HEK293 (cell line): ENCODE results near the gene CEP350.
A peak's percentile ranks its signal among the peaks of the same experiment; 100 is the strongest.

Experiments used
- CTCF ChIA-PET: fragments of 350-600 bp; formaldehyde crosslinking; extraction: SDS; loops from one replicate; lab custom pipeline; 2021; ENCODE audit warnings: antibody characterized with exemption; lab: Yijun Ruan, JAX
- POLR2A ChIA-PET: fragments of 300-600 bp; formaldehyde crosslinking; extraction: SDS; loops from one replicate; lab custom pipeline; 2020; ENCODE audit warnings: antibody characterized with exemption, inconsistent platforms; lab: Yijun Ruan, JAX
- H3K27ac ChIP-seq: fragments of 200-500 bp; sonication (Bioruptor generic); 2 replicates; pipeline ENCODE4 v1.5.1; 2014; ENCODE audit warnings: low read depth, low read length, control low read depth, inconsistent platforms; ENCODE audit errors: extremely low read depth
- H3K36me3 ChIP-seq, 2 experiments: fragments of 200-500 bp in 1 of 2; sonication (Bioruptor generic) in 1 of 2; 1 replicate in 1 of 2; 2 replicates in 1 of 2; pipeline ENCODE4 v1.5.1; 2014 to 2017; ENCODE audit warnings: inconsistent platforms in 2 of 2, low read length in 2 of 2; ENCODE audit not compliant: control insufficient read depth in 2 of 2, insufficient read depth in 1 of 2
- H3K4me1 ChIP-seq: fragments of 200-500 bp; sonication (Bioruptor generic); 2 replicates; pipeline ENCODE4 v1.5.1; 2014; ENCODE audit warnings: mild to moderate bottlenecking, low read length, inconsistent platforms; ENCODE audit not compliant: control insufficient read depth, insufficient read depth
- H3K4me3 ChIP-seq: 2 replicates; pipeline ENCODE4 v1.5.1; 2011; ENCODE audit warnings: low read depth, mild to moderate bottlenecking, control low read depth, low read length, moderate library complexity
- H3K9me3 ChIP-seq: fragments of 200-500 bp; sonication (Bioruptor generic); 2 replicates; pipeline ENCODE4 v1.5.1; 2014; ENCODE audit warnings: low read depth, low read length, inconsistent platforms; ENCODE audit not compliant: control insufficient read depth, insufficient read depth
- CTCF ChIP-seq: fragments of 450-650 bp; formaldehyde crosslinking; IDR thresholded peaks from 2 replicates; pipeline ENCODE4 v1.5.1; 2016; ENCODE audit warnings: missing biosample characterization, missing genetic modification characterization
- HIC1 ChIP-seq: fragments of 450-650 bp; formaldehyde crosslinking; IDR thresholded peaks from 2 replicates; pipeline ENCODE4 v1.5.1; 2016; ENCODE audit warnings: missing biosample characterization, missing genetic modification characterization
- KLF1 ChIP-seq: fragments of 450-650 bp; formaldehyde crosslinking; IDR thresholded peaks from 2 replicates; pipeline ENCODE4 v1.5.1; 2016; ENCODE audit warnings: missing biosample characterization, missing genetic modification characterization
- SCRT1 ChIP-seq: fragments of 450-650 bp; formaldehyde crosslinking; IDR thresholded peaks from 2 replicates; pipeline ENCODE4 v1.5.1; 2016; ENCODE audit warnings: missing biosample characterization, missing genetic modification characterization, borderline replicate concordance
- SCRT2 ChIP-seq: fragments of 450-650 bp; formaldehyde crosslinking; IDR thresholded peaks from 2 replicates; pipeline ENCODE4 v1.5.1; 2016; ENCODE audit warnings: missing biosample characterization, missing genetic modification characterization
- TCF7L2 ChIP-seq: IDR thresholded peaks from 2 replicates; pipeline ENCODE4 v1.6.1; 2011; ENCODE audit warnings: low read depth, mild to moderate bottlenecking, inconsistent platforms, low read length, moderate library complexity, borderline replicate concordance
- TRIM28 ChIP-seq: IDR thresholded peaks from 2 replicates; pipeline ENCODE4 v1.6.1; 2011; ENCODE audit warnings: low read length, control low read depth, borderline replicate concordance
- WT1 ChIP-seq: fragments of 450-650 bp; formaldehyde crosslinking; IDR thresholded peaks from 2 replicates; pipeline ENCODE4 v1.5.1; 2016; ENCODE audit warnings: missing biosample characterization, missing genetic modification characterization
- ZNF335 ChIP-seq: fragments of 450-650 bp; formaldehyde crosslinking; conservative IDR thresholded peaks from 2 replicates; pipeline ENCODE4 v1.5.1; 2016; ENCODE audit warnings: missing biosample characterization, missing genetic modification characterization
- ZNF362 ChIP-seq: fragments of 450-650 bp; formaldehyde crosslinking; IDR thresholded peaks from 2 replicates; pipeline ENCODE4 v1.5.1; 2016; ENCODE audit warnings: missing biosample characterization, missing genetic modification characterization
- ZNF394 ChIP-seq: fragments of 450-650 bp; formaldehyde crosslinking; IDR thresholded peaks from 2 replicates; pipeline ENCODE4 v1.5.1; 2016; ENCODE audit warnings: missing biosample characterization, missing genetic modification characterization, mild to moderate bottlenecking, moderate library complexity, borderline replicate concordance
- ZNF416 ChIP-seq: fragments of 450-650 bp; formaldehyde crosslinking; IDR thresholded peaks from 2 replicates; pipeline ENCODE4 v1.5.1; 2016; ENCODE audit warnings: missing biosample characterization, missing genetic modification characterization
- ZNF596 ChIP-seq: fragments of 450-650 bp; IDR thresholded peaks from 2 replicates; pipeline ENCODE4 v1.5.0; 2018; ENCODE audit warnings: missing biosample characterization, mild to moderate bottlenecking, missing genetic modification characterization, moderate library complexity
- ZNF639 ChIP-seq: fragments of 450-650 bp; formaldehyde crosslinking; IDR thresholded peaks from 2 replicates; pipeline ENCODE4 v1.5.1; 2016; ENCODE audit warnings: missing biosample characterization, missing genetic modification characterization
- ZNF837 ChIP-seq: fragments of 450-650 bp; formaldehyde crosslinking; IDR thresholded peaks from 2 replicates; pipeline ENCODE4 v1.5.1; 2016; ENCODE audit warnings: missing biosample characterization, missing genetic modification characterization
- TF ChIP-seq, protein P1 (sequence below): fragments of 450-650 bp; formaldehyde crosslinking; IDR thresholded peaks from 2 replicates; pipeline ENCODE4 v1.5.1; 2016; ENCODE audit warnings: missing biosample characterization, missing genetic modification characterization
- TF ChIP-seq, protein P2 (sequence below): fragments of 450-650 bp; formaldehyde crosslinking; IDR thresholded peaks from 2 replicates; pipeline ENCODE4 v1.5.1; 2016; ENCODE audit warnings: missing biosample characterization, missing genetic modification characterization

CEP350 gene

DNA sequence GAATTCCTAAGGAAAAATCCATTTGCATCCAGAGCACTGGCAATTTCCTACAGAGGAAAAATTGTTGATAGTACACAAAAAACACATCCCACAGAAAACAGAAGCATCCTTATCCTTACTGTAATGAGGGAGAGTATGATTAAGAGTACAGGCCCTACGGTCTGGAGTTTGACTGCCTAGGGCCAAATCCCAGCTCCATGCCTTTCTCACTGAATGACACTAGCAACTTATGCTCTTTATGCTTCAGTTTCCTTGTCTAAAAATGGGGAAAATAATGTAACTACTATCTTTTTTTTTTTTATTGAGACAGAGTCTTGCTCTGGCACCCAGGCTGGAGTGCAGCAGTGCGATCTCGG, 27.8 kb upstream of the CEP350 start:
- TF ChIP-seq SCRT2 (tag by site-specific recombination) (peak; percentile 5; the same call in 1 of the 2 replicates), ZNF639 (tag by site-specific recombination) (0 out of 2 replicates have a peak, but pooled peaks have one; percentile 2), ZNF596 (tag by site-specific recombination) (no peak), ZNF394 (tag by site-specific recombination) (peak; percentile 9; the same call in 1 of the 2 replicates)
- ChIA-PET POLR2A (no interaction called here), CTCF (interaction anchor here (0.9 kb wide), 1 partner anchor 9 kb away, joined by 3 read pairs; no protein-coding TSS in a partner anchor)
- Histone ChIP-seq H3K9me3 (no peaks in the 10 kb centered on the region), H3K4me3 (no peak overlapping the region), H3K36me3 (no peaks in the 10 kb centered on the region), H3K4me1 (peaks cover 23% of the 10 kb centered on the region), H3K27ac (0 out of 2 replicates have a peak overlapping the region, but pooled peaks have one; percentile 7)

GRCh38 chr1:179929955-179930798, 24.4 kb upstream of the CEP350 start:
- no peaks in the 10 kb centered on the region for H3K9me3 ChIP-seq
- H3K4me3 ChIP-seq, result no peak overlapping the region
- ChIA-PET CTCF (interaction anchor here (0.6 to 1.0 kb wide), 2 partner anchors 18 to 486 kb away, joined by 3 to 4 read pairs; no protein-coding TSS in a partner anchor), POLR2A (interaction anchor here (0.9 to 2.9 kb wide), 6 partner anchors 10 to 224 kb away, joined by 3 to 11 read pairs (median 4); partner anchors contain the start of genes CEP350, QSOX1 and TOR1AIP1)
- H3K36me3 ChIP-seq, result no peaks in the 10 kb centered on the region
- H3K4me1 ChIP-seq, result peaks cover 17% of the 10 kb centered on the region
- TF ChIP-seq ZNF837 (tag by site-specific recombination) (no peak), ZNF335 (peak; percentile 87; the same call in 1 of the 2 replicates), WT1 (peak; percentile 59; the same call in 1 of the 2 replicates), SCRT1 (tag by site-specific recombination) (peak; percentile 74), TRIM28 (peak; percentile 86), ZNF416 (tag by site-specific recombination) (no peak), SCRT2 (tag by site-specific recombination) (peak; percentile 91), KLF1 (tag by site-specific recombination) (no peak), TCF7L2 (peak; percentile 84; the same call in 1 of the 2 replicates), HIC1 (tag by site-specific recombination) (0 out of 2 replicates have a peak, but pooled peaks have one; percentile 9), CTCF (no peak), ZNF362 (tag by site-specific recombination) (0 out of 2 replicates have a peak, but pooled peaks have one; percentile 18)
- TF ChIP-seq, protein P1, sequence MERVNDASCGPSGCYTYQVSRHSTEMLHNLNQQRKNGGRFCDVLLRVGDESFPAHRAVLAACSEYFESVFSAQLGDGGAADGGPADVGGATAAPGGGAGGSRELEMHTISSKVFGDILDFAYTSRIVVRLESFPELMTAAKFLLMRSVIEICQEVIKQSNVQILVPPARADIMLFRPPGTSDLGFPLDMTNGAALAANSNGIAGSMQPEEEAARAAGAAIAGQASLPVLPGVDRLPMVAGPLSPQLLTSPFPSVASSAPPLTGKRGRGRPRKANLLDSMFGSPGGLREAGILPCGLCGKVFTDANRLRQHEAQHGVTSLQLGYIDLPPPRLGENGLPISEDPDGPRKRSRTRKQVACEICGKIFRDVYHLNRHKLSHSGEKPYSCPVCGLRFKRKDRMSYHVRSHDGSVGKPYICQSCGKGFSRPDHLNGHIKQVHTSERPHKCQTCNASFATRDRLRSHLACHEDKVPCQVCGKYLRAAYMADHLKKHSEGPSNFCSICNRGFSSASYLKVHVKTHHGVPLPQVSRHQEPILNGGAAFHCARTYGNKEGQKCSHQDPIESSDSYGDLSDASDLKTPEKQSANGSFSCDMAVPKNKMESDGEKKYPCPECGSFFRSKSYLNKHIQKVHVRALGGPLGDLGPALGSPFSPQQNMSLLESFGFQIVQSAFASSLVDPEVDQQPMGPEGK (tag by site-specific recombination), result 0 out of 2 replicates have a peak, but pooled peaks have one; percentile 1
- TF ChIP-seq, protein P2, sequence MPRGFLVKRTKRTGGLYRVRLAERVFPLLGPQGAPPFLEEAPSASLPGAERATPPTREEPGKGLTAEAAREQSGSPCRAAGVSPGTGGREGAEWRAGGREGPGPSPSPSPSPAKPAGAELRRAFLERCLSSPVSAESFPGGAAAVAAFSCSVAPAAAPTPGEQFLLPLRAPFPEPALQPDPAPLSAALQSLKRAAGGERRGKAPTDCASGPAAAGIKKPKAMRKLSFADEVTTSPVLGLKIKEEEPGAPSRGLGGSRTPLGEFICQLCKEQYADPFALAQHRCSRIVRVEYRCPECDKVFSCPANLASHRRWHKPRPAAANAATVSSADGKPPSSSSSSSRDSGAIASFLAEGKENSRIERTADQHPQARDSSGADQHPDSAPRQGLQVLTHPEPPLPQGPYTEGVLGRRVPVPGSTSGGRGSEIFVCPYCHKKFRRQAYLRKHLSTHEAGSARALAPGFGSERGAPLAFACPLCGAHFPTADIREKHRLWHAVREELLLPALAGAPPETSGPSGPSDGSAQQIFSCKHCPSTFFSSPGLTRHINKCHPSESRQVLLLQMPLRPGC (tag by site-specific recombination), result no peak
- peak overlapping the region; percentile 79 for H3K27ac ChIP-seq
